DND-41 (cell line): Measurements from ENCODE around the gene RMND1.

Experiments used
- EZH2 ChIP-seq: IDR thresholded peaks from 3 replicates; pipeline ENCODE4 v1.6.1; 2012; ENCODE audit warnings: borderline replicate concordance, low read depth, mild to moderate bottlenecking, moderate library complexity, low read length, inconsistent platforms; ENCODE audit not compliant: severe bottlenecking
- TF ChIP-seq, protein P1 (sequence below): IDR thresholded peaks from 2 replicates; pipeline ENCODE4 v1.5.1; 2012; ENCODE audit warnings: borderline replicate concordance, low read length, moderate library complexity, mild to moderate bottlenecking; ENCODE audit not compliant: poor library complexity, severe bottlenecking; ENCODE audit errors: extremely low read depth

DNA sequence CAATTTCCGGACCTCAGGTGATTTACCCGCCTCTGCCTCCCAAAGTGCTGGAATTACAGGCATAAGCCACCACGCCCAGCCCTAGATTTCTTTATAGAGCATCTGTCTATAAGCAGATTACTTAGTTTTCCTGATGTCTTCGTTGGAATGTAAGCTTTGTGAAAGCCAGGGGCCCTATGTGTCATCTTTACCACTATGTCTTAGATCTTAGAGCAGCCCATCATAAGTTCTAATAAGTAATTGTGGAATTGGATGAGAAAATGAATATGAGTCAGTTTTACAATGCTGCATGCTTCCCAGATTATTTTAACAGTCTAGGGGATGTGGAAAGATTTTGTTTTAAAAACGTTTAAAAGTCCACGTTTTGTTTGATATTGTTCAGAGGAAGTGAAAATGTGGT lies 51.5 kb downstream of the RMND1 start:
- TF ChIP-seq, protein P1, sequence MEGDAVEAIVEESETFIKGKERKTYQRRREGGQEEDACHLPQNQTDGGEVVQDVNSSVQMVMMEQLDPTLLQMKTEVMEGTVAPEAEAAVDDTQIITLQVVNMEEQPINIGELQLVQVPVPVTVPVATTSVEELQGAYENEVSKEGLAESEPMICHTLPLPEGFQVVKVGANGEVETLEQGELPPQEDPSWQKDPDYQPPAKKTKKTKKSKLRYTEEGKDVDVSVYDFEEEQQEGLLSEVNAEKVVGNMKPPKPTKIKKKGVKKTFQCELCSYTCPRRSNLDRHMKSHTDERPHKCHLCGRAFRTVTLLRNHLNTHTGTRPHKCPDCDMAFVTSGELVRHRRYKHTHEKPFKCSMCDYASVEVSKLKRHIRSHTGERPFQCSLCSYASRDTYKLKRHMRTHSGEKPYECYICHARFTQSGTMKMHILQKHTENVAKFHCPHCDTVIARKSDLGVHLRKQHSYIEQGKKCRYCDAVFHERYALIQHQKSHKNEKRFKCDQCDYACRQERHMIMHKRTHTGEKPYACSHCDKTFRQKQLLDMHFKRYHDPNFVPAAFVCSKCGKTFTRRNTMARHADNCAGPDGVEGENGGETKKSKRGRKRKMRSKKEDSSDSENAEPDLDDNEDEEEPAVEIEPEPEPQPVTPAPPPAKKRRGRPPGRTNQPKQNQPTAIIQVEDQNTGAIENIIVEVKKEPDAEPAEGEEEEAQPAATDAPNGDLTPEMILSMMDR: no peak
- no peak for TF ChIP-seq EZH2
